Hypothalamus (tissue), 51 donors: ENCODE data around the gene TNFRSF18.

Source experiments
- DNase-seq, 51 donors: peaks; one replicate each; lab custom pipeline; 2025; lab: John Stamatoyannopoulos, UW

The TNFRSF18 gene

DNA sequence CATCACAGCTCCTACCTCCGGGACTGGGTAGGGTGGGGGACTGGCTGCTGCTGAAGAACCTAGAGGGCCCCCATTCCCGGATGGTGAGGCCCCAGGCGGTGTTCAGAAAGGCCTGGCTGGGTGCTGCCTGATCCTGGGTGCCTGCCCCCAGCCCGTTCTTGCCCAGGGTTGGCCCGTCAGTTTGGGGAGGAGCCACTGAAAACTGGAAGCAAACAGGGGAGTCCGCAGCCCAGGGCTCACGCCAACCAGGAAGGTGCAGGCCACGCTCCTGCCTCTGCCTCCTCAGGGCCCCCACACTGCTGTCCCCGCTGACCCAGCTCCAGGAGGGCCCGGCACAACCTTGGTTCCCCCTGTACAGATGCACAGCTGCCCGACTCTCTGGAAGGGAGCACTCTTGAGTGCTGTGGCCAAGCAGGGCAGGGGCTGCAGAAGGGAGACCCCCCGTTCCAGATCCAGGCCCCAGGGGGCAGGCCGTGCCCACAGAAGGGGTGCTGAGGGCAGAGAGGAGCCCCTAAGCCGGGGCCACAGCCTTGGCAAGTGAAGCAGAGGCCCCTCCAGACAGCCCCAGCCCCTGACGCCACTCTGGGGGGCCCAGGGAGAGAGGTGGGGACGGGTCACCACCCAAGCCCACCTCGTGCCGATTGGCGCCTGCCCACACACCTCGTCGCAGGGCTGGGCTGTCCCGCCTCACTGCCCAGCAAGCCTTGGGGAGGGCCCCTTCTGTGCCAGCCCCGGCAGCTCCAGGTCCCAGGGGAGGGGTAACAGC, 34.6 kb upstream of the TNFRSF18 start:
- DNase-seq: no peak

DNA sequence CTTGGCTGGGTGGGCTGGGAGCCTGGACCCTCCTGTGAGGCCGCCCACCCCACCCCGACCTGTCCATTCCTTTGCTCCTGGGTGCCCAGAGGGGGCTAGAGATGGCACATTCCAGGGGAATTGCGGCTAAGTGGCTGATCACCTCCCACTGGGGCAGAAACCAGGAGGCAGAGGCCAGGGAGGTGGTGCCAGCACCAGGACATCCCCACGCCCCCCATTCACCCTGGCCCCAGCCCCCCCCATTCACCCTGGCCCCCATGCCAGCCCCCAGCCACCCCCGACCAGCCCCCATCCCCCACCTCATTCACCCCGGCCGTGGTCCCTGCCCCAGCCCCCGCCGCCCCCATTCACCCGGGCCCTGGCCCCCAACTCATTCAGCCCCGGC, 33.9 kb upstream of the TNFRSF18 start:
- no peak for DNase-seq

DNA sequence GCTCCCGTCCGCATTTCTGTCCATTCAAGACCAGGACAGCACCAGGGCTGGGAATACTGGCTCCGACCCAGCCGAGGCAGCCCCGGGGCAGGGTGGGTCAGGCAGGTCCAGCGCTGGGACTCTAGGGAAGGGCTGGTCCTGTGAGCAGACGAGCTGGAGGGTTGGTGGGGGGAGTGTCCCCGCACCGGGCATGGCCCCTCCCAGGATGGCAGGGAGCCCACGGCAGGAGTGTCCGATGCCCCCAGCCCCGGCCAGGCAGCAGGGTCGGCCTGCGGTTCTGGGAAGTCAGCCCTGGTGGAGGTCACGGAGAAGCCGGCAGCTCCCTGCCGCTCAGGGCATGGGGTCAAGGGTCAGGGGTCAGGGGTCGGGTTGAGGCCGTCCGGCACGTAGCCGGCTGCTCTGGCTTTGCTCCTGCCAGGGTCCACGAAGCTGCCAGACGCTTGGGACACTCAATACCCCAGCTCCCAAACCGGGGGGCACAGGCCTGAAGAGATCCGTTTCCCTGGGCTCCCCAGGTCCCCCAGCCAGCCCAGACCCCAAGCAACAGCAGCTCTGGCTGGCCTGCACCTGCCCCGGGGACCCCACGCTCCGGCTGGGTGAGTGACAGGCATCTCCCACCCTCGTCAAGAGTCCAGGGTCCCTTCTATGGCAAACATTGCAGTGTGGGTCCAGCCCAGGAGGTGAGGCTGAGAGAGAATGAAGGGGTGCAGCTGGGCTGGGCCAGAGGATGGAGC, 33.4 kb upstream of the TNFRSF18 start:
- DNase-seq: no peak

DNA sequence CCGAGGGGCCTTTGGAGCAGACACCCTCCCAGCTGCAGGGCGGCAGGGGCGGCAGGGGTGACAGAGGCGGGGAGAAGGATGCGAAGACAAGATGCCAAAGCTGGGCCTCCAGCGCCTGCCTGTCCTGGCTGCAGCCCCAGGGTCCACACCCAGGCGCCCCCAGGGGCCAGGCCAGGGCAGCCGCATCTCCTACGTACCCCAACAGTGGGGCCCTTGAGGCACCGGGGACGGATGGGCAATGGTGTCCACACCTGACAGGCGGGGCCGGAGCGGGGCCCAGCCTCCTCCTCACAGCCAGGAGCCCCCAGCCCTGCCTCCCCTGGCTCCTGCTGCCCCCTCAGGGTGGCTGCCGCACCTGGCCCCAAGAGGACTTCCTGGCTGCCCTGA, 32.8 kb upstream of the TNFRSF18 start:
- DNase-seq: no peak

DNA sequence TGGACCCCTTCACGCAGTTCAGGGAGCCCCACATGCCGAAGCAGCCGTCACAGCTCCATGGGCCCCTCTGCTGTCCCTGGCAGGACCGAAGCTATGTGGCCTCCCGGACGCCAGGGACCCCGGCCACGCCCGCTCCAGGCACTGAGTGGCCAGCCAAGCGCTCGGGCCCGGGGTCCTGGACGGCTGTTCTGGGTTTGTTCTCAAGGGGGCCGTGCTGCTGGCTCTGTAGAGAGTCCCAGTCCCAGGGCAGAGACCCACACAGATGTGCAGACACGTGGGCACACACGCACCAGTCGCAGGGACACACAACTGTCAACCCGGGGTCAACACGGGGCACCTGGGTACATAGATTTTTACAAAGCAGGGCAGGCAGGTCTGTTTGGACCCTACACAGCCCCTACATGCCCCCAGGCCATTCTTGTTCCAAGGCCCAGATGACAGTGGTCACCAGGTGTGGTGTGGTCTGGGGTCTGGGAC, 32.3 kb upstream of the TNFRSF18 start:
- DNase-seq: no peak

GRCh38 chr1:1237874-1238701, 31.7 kb upstream of the TNFRSF18 start:
- DNase-seq: peak in 1 of 51 donors; percentile 10

GRCh38 chr1:1236945-1237873, 30.8 kb upstream of the TNFRSF18 start:
- DNase-seq: no peak

DNA sequence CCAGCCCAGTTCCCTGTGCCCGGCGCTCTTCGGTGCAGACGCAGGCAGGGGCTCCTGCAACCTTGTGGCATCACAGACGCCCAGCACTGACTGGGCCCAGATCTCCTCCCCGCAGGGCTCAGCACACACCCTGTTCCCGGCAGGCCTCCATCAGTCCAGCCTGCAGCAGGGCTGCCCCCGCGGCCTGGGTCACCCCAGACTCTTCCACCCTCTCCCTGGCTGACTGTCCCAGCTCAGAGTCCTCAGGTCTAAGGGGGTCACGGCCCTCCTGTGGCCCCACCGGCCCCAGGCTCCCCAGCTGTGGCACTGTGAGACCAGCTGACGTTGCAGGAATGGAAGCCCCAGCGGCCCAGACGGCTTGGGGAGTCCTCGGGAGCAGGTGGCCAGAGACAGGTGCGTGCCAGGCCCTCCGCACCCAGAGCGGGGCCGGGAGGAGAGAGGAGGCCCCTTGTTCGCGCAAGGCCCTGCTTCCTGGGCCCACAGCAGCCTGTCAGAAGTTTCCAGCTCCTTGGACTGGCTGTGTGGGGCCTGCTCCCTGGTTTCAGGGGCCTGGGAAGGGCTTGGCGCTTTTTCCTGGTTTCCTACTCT, 29.9 kb upstream of the TNFRSF18 start:
- no peak for DNase-seq

DNA sequence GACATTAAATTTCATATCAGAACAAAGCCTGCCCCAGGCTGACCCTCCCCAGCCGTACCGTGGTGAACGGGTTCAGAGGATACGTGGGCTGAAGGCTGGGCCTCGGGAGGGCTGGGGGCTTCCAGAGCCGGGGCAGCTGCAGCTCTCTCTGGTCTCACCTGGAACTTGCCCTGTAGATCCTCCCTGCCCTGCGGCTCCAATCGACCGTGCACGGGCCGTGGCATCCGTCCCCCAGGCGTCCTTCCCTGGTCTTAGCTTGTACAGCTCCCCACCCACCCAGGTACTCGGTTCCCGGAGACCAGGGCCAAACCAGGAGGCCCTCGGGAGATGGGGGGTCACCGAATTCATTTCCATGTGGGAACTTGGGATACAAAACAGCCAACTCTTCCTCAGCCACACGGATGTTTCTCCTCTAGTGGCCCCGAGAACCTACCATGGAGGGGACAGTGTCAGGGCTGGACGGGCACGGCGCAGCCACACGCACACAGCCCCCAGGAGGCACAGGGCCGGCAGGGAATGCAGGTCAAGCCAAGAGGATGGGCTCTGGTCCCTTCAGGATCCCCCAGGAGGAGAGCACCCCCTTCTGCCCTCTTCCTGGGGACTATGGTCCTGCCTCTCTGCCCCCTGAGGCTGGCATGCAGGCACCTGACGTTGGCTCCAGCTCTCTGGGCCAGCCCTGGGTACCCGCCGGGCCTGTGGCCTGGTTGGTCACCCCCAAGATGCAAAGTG, 28.8 kb upstream of the TNFRSF18 start:
- no peak for DNase-seq

DNA sequence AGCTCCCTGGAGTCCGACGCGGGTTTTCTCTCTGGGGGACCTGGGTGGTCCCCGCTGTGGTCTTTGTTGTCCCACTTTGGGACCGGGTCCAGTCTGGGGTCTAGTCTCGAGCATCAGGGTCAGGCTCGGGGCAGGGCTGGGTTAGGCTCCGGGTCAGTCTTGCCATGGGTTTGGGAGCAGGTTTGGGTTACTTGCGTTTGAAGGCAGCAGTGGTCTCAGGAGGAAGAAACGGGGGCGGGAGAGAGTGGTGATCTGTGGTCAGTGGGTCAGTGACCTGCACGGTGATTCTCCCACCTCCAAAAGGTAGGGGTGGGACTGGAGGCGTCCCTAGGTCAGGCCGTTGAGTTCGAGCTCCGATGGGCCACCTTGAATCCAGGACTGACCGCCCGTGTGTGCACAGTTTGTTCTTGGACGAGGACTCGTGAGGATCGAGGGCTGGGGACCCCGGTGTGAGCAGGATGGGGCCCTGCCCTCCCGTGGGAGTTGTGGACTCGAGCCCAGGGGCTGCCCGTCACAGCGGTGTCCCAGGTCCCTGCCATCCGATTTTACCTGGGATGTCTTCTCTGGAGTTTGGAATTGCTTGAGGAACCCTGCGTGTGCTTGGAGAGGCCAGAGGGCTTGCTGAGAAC, 27.9 kb upstream of the TNFRSF18 start:
- no peak for DNase-seq

DNA sequence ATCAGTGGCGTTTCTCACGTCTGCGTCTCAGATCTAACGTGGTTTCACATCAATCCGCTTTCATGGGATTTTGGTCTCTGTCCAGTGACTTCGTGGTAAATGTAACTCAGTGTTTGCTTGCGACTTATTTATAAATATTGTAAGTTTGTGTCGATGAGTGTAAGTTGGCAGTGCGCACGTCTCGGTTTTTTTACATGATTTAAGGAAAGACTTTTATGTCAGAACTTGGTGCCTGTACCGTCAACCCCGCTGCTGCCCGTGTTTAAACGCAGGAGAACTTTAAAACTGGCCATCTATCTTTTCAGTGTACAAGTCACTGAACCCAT, 27.1 kb upstream of the TNFRSF18 start:
- no peak for DNase-seq

DNA sequence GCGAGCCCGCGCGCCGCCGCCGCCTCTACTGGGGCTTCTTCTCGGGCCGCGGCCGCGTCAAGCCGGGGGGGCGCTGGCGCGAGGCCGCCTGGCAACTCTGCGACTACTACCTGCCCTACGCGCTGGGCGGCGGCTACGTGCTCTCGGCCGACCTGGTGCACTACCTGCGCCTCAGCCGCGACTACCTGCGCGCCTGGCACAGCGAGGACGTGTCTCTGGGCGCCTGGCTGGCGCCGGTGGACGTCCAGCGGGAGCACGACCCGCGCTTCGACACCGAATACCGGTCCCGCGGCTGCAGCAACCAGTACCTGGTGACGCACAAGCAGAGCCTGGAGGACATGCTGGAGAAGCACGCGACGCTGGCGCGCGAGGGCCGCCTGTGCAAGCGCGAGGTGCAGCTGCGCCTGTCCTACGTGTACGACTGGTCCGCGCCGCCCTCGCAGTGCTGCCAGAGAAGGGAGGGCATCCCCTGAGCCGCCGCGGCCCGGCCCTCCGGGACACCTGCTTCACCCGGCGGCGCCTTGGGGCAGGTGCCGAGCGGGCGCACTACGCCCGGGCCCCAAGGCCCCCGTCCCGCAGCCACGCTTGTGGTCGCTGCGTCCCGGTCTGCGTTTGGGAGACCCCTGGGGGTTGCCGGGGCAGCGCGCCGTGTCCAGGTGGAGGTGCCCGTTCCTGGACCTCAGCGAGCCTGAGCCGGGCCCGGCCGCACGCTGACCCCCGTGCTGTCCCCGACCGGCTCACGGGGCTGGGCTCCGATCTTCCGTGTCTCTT, 26.6 kb upstream of the TNFRSF18 start:
- DNase-seq: no peak

GRCh38 chr1:1232208-1232795, 25.9 kb upstream of the TNFRSF18 start, which contains the start of gene B3GALT6:
TSS of gene B3GALT6 (plus strand) at chr1:1232237. CDS start at chr1:1232279, 42 bp downstream.
- DNase-seq: peak in 7 of 51 donors; percentile 30 to 56 (median 44)

DNA sequence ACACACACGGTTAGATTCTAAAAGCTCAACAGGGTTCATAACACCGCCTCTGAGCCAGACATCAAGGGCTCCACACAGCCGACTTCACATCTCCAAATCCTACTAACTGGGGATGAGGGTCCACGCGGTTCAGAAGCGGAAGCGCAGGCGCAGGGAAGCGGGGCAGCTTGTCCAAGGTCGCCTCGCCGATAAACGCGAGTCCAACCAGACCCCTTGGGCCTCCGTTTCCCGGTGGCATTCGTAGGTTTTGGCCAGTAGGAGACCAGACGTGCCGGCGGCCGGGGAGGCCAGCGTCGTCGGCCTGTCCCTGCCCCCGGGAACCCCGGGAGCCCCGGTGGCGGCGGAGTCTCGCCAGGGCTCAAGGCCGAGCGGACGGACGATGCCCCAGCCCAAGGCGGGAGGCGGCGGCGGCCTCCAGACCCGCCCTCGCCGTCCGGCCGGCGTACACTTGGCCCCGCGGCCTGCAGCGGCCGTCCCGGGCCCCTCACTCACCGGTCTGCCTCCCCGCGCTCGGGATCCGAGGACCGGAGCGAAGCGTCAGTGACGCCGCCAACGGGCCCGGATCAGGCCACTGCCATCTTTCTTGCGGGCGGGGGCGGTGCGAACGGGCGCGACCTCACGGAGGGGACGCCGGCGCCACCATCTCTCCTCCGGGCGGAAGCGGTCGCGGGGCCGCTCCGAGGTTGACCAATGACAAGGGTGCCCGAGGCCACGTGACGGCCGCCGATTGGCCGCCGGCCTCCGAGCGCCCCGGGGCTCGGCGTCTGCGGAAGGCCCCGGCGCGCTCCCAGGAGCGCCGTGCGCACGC, 25.2 kb upstream of the TNFRSF18 start, which contains the start of gene SDF4:
TSS of gene SDF4 (minus strand) at position 602 of the 808 bp plus-strand sequence. CDS start 3,229 bp downstream, outside the sequence.
- DNase-seq: peak; percentile 63 to 97 (median 93)

DNA sequence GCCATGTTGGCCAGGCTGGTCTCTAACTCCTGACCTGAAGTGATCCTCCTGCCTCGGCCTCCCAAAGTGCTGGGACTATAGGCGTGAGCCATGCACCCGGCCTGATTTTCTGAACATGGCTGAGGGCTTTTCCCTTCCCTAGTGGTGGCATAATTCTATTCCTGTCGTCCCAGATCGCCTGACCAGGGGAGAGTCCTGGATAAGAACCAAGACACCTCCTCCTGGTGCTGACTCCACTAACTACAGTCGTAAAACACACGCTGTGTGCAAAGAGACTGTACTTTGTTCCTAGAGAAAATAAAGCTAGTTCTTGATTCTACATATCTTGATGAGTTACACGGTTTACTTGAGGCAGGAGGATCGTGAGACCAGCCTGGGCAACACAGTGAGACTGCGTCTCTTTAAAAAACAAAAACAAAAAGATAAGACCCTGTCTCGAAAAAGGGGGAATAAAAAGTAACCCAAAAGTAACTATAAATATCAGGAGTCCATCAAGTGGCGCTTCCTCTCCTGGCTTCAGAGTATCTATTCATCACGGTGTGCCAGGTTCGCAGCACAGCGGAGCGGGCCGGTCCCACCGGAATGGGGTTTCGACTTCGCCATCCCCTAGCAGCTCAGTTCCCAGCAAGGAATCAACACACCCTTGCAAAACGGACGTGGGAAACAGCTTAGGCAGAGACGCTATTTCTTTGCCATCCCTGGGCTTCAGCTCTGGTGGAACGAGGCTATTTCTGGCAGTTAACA, 24.4 kb upstream of the TNFRSF18 start:
- DNase-seq: no peak

- no peak for DNase-seq
Observed at GRCh38 chr1:1229770-1230169, 23.4 kb upstream of the TNFRSF18 start.
